ENCODE data around the gene TMOD1.

The TMOD1 gene

GRCh38 chr9:97506787-97507186 is 5.3 kb downstream of the TMOD1 start:
- DNase-seq (ENCODE audit: low spot score), result no peak
- no peak for TF ChIP-seq CTCF (IDR thresholded peaks at IDR 0.05; ENCODE audit: extremely low read depth, missing control alignments)

- no peak for TF ChIP-seq CTCF (IDR thresholded peaks at IDR 0.05; ENCODE audit: extremely low read depth, missing control alignments)
- no peak for DNase-seq (ENCODE audit: low spot score)
Observed at GRCh38 chr9:97507428-97507984, 6.0 kb downstream of the TMOD1 start.

GRCh38 chr9:97508852-97509251 is 7.4 kb downstream of the TMOD1 start:
- no peak for TF ChIP-seq CTCF (IDR thresholded peaks at IDR 0.05; ENCODE audit: extremely low read depth, missing control alignments)
- no peak for DNase-seq (ENCODE audit: low spot score)

GRCh38 chr9:97510797-97511654 is 9.6 kb downstream of the TMOD1 start:
- DNase-seq (ENCODE audit: low spot score), result peak; percentile 69
- no peak for TF ChIP-seq CTCF (IDR thresholded peaks at IDR 0.05; ENCODE audit: extremely low read depth, missing control alignments)

GRCh38 chr9:97511655-97512427 is 10.4 kb downstream of the TMOD1 start:
- DNase-seq (ENCODE audit: low spot score), result no peak

GRCh38 chr9:97512966-97513560 is 11.6 kb downstream of the TMOD1 start:
- no peak for TF ChIP-seq CTCF (IDR thresholded peaks at IDR 0.05; ENCODE audit: extremely low read depth, missing control alignments)
- DNase-seq (ENCODE audit: low spot score), result no peak

More at GRCh38 chr9:97511655-97512427, 10.4 kb downstream of the TMOD1 start:
- TF ChIP-seq CTCF (IDR thresholded peaks at IDR 0.05; ENCODE audit: extremely low read depth, missing control alignments), result no peak
